HUDEP-2 (cell line): ENCODE measurements around the gene MAML1.
A peak's percentile ranks its signal among the peaks of the same experiment; 100 is the strongest.

Experiments
- DNase-seq, 76 experiments: peaks; one replicate each; lab custom pipeline; 2025; ENCODE audit not compliant: unreplicated experiment in 76 of 76; lab: John Stamatoyannopoulos, UW

The MAML1 gene

DNA sequence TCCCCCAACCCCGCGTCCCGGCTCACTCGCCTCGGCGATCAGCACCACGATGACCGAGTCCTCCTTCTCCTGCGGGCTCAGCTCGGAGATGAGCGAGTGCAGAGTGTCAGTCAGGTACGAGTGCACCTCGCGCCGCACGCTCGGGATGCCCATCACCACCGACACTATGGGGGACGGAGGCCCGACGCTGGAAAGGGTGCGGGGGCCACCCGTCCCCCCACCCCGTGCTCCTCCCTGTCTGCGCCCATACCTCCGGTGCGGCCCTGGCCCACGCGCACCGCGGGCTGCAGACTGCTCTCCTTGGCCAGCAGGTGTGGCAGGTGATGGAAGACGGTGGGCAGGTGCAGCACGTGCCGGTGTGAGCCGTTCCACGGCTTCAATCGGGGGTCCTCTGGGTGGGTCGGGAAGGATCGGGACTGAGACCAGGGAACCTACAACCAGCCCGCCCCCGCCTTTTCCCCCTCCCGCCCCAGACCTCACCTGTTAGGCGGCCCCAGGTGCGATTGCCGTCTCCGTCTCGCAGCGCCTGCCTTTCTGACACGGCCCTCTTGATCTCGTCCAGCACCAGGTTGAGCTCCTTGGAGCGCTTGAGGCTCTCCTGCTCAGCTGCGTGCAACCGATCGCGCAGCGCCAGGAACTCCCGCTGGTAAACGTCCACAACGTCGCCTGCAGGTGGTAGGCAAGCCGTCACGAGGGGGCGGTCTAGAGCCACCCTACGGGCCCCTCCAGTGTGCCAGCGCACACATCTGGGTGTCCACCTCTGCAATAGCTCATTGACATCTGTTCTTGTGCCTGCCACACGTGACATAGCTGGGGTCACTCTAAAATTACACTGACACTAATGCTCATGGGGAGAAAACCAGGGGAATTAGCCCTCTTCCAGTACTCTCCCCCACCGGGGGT is 68.9 kb downstream of the MAML1 start:
- DNase-seq, result peak in 48 of 76 experiments; percentile 11 to 73 (median 48)

DNA sequence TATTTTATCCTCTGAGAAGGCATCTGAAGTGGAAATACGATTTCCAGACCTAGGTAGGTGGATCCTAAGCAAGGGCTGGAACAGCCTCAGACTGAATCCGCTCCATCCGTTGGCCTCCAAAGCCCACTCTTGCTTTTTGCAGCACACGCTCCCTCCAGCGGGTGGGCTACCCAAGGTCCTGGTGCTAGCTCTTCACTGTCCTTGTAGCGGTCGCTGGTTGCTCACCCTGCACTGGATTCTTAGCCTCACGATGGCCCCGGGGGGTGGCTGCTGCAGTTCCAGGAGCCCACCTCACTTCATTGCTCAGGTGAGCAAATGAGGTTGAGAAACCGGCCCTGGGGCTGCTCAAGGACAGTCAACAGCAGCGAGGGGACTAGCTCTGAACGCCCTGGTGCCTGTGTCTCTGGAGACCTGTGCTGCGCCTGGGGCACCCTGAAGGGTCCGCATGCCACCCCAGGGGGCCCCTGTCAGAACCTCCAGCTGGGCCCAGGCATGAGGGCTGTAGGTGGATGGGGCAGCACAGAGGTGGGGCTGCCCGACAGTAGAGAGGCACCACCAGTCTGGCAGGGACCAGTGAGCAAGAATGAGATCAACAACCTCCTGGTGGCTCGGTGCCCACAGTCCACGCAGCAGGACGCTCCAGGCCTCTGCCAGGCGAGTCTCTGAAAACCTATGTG is 69.7 kb downstream of the MAML1 start:
- peak in 7 of 76 experiments; percentile 10 to 60 (median 25) for DNase-seq

DNA sequence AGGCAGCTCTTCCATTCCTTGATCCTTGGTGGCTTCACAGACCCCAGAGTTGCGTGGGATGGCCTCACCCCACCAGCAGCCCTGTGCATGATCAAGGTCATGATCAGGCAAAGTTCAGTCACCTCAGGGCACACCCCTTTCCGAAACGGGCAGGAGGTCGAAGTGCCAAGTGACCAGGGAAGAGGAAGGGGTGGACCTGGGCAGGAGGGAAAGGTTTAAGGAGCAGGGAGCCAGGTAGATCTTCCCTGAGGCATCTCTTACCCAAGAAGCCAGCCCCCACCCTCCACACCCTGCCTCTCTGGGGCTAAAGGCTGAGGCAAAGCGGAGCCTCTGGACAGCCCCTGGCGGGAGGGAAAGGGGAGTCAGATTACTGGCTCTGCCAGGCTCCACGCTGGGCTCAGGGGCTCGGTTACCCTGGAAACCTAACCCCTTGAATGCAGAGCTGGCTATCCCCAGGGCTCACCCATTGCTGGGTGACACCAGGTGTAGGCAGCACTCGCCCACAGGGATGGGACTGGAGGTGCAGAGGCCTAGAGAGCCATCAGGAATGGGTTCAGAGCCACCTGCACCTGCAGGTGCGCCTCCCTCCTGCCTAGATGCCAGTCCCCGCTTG is 70.4 kb downstream of the MAML1 start:
- DNase-seq, result peak in 3 of 76 experiments; percentile 24 to 60 (median 51)

DNA sequence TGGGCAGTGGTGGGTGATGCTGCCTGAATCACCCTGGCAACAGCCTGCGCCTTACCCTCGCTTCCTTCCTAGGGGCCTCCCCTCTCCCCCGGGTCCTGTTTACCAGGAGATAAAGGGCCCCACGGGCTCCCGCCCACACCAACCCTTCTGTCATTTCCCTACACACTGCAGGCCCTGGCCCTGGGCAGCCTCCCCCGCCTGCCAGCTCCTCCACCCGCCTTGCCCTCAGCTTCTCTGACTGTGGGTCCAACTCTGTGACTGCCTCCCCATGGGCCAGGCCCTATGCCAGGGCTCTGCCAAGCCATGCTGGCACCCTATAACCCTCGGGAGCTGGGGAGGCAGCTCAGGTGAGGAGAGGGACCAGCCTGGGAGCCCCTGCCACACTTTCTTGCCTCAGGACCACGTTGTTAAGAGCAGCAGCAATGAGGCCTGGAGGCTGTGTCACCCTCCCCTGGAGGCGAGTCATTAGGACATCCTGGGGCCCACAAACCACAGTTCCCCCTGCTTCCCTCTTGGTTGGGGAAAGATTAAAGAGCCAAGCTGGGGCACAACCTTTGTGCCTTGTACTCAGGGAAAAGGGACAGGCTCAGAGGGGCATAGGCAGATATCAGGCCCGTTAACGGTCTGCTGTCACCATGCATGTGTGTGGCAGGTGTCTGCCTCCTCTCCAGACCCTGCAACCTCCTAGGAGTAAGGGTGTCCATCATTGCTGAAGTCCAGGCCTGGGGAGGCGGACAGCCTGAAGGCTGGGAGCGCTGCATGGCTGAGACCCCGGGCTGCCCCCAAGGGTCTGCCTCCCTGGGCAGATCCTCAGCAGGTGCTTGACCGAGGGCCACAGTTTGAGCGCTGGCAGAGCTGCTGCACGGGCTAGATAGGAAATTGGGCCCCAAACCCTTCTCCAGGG is 71.3 kb downstream of the MAML1 start:
- peak in 74 of 76 experiments; percentile 12 to 92 (median 81) for DNase-seq

DNA sequence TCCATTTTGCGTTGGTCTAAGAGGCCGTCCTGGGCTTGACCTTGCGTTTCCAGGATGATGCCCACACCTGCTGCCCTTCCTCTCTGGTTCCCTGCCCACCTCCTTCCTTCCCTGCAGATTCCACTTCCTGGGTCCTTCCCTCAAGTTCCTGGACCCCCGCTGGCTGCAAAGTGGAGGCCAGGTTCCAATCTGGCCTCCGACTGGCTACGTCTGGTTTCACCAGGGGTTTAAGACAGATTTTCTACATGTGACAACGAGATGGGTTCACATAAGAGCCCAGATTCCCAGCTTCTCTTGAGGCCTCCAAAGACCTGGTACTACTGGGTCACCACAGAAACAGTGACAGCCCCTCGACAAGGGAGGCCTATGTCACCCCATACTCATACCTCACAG is 71.9 kb downstream of the MAML1 start:
- no peak for DNase-seq

DNA sequence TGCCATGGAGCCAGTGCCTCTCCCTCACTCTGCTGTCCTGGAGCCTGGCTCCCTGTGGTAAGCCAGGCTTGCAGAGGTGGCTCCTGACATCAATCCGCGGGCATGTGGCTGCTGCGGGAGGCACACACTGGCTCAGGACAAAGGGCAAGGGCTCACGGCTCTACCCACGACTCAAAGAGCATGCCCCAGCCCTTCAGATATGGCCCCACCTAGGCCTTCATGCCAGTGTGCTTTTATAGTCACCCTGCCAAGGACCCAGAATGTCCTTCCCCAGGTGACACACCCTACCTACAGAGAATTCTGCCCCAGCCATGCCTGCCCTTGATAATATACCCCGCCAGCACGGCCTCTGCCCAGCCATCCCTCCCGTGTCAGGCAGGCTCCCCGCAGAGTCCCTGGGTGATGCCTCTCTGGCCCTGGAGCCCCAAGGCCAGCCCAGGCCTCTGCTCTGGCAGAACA is 72.5 kb downstream of the MAML1 start:
- DNase-seq, result peak in 20 of 76 experiments; percentile 12 to 60 (median 30)

DNA sequence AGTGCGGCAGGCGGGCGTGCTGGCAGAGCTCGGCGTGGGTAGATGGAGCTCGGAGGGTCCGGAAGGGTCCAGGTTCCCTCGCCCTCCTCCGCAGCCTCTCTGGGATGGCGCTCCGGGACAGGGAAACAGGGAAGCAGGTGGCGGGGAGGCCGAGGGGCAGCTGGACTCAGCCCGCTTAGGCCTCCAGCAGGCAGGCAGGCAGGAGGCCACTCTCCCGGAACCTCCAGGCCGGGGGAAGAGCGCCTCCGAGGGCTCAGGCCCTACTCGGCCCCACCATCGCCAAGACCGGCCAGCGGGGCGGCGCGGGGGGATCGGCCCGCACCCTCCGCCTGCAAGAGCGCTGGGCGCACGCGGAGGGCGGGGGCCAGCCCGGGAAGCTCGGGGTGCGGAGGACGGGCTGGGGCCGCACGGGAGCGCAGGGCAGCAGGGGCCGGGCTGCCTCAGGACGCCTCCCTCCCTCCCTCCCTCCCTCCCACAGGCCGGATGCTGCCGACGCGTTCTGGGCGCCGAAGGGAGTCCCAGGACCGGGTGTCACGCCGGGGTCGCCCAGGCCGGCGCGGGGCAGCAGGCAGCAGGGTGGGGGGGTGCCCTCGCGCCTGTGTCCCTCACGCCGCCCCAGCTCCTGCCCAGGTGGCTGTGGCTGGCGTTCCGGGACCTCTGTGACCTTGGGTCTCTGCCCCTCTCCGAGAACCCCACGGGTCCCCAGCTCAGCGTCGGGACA is 73.1 kb downstream of the MAML1 start:
- peak in 14 of 76 experiments; percentile 14 to 68 (median 30) for DNase-seq

DNA sequence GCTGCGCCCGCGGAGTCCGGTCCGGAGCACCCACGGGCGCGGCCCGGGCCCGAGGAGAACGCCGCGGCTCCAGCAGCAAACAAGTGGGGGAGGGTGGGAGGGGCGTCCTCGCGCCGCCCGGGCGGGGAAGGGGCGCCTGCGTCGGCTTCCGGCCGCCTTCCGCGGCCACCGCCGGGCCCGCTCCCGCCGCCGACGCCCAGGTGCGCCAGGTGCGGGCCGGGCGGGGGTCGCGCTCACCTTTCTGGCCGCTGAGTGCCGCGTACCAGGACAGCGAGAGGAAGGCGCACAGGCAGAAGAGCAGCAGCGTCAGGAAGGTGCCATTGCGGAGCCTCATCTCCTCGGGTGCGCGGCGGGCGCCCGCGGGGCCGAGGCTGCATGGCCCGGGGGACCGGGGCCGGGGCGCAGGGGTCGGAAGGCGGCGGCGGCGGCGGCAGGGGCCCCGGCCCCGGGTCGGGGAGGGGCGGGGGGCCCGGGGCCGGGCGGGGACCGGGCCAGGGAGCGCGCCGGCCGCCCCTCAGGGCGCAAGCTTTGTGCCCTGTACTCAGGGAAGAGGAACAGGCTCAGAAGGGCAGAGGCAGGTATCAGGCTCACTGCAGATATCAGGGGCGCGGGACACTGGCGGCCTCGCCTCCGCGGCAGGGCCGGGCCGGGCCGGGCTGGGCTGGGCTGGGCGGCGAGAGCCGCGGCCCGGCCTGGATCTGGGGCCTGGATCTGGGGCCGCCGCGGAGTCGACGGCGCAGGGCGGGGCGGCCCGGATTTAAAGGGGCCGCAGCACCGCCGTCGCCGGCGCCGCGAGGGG is 73.8 kb downstream of the MAML1 start, which contains the start of gene MGAT4B:
Gene MGAT4B, minus strand, starts transcription at position 617 of the 799 bp plus-strand sequence. Its CDS starts 283 bp downstream, at position 334.
- peak in 71 of 76 experiments; percentile 15 to 76 (median 61) for DNase-seq

DNA sequence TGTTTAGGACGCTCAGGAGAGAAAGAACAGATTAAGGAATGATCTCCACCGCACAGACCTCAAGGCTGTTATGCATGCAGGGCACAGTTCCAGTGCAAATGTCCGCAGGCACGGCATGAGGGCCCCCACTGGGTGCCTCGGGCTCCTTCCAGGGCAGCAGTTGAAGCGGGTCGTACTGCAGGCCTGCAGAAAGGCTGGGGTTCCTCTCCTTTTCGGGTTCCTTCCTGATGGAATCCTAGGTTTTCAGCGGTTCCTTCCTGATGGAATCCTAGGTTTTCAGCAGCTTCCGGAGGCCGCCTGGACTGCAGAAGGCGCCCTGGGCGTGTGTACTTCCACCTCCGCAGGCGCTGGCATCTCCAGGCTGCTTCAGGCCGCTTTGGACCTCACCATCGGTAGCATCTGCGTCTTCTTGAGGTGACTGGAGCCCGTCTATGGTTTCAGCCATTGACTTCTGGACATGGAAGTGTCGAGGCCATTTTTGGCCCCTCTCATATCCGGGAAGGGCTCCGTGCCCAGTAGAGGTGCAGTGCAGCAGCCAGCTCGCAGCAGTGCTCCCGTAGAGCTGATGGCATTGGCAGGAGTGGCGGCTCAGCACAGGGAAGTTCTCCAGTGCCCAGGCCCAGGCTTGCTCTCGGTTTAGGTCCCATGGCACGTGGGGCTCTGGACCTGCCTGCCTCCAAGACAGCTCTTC is 79.7 kb downstream of the MAML1 start:
- no peak for DNase-seq

DNA sequence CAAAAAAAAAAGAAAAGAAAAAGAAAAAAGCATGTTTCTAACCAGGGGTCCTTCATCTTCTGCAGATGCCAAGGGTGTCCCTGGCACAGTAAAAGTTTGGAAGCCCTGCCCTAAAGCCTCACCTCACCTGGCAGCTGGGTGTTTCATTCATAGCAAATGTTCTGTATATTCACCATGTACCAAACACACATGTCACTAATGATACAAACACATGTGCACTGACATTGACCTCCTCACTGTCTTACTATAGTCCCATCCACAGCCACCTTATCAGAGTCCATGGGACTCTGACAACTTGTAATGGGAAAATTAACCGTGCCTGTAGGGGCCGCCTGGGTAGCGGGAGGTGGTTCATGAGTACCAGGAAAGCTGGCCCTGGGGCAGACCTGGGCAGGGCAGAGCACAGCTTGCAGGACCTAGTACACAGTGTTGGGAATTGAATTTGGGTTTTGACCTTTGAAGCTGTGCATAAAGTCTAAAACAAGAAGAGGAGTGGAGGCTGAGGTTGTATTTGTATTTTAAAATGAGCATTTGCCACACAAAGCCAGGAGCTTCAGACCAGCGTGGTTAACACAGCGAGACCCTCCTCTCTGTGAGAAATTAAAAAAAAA is 80.5 kb downstream of the MAML1 start:
- DNase-seq, result no peak

DNA sequence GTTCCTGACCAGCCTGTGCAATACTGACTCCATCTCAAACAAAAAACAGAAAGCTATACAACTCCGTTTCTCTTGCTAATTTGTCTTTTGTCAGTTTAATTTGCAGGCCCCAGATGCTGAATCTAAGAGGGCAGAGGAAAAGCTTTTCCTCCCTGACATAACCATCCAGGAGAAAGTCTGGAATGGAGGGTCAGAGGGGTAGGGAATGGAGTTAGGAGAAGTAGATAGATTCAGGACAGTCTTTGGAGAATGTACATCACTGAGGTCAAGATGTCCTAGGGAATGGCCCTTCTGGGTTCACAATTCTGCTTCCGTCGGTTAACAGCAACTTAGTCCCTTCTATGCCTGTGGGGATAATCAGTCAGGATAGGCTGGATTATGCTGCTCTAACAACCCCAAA is 81.5 kb downstream of the MAML1 start:
- no peak for DNase-seq

DNA sequence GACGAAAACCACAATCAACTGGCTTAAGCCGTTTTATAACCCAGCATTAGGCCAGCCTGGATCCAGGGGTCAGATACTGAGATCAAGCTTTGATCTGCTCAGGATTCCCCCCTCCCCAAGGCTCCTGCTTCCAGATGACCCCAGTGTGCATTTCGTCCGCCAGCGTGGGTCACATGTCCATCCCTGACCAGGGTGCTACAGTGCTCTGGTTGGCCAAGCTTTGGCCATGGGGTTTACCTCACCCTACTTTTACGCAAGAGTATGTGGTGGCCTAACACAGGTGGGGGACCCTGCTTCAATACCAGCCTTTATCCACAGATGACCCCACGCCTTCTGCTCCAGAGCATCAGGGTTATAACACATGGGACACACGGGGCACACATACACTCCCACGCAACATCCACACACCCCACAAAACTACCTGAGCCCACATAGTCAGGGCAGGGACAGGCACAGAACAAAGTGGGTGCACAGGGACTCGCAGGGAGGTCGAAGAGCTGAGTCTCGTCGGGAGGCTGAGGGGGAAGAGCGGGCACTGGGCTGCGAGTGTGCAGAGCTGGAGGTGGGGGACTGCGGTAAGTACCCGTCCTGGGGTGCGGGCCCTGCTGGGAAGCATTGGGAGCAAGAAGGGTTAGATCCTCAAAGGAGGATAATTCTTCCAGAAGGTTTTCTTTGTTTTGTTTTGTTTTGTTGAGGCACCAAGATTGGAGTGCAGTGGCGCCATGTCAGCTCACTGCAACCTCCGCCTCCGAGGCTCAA is 83.0 kb downstream of the MAML1 start:
- DNase-seq, result no peak

DNA sequence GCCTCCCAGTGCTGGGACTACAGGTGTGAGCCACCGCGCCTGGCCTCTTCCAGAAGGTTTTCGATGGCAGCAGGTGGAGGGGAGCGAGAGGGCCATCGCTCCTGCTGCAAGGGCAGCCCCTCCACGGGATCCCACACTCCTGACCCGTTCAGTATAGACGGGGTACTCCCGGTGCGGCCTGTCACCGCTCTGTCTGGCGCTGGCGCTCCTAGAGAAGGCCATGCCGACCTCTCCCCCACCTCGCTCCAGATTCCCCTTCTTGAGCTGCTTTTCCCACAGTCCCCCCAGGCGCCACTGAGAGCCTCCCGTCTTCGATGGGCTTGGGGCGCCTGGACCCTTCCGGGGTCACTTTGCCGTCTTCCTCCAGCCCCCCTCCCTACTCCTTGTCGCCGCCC is 83.8 kb downstream of the MAML1 start:
- no peak for DNase-seq

DNA sequence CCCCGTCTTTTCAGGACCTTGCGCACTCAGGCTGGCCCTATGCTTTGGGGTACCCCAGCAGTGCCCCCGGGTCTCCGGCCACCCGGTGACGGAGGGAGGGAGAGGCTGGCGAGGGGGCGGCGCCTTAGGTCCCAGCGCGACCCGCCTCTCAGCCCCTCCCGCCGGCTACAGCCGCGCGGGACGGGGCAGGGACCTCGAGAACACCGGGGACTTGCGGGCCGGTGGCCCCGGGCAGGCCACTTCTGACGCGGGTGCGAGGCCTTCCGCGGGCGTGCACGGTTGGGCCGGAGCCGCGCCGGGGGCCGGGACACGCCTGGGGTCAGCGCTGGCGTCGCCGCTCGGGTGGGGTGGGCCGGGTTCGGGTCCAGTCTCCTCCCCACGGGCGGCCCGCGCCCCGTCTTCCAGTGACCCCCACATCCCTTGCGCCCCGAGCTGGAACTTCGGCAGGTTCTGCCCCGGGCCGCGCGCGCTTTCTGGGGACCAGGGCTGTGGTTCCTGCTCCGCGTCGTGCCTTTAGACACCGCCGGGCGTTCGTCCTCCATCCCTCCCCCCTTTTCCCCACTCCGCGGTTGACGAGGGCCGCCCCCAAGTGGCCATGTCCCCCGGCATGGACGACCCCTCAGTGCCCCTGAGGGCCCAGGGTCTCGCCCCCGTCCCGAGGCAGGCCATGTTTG is 84.3 kb downstream of the MAML1 start:
- no peak for DNase-seq

DNA sequence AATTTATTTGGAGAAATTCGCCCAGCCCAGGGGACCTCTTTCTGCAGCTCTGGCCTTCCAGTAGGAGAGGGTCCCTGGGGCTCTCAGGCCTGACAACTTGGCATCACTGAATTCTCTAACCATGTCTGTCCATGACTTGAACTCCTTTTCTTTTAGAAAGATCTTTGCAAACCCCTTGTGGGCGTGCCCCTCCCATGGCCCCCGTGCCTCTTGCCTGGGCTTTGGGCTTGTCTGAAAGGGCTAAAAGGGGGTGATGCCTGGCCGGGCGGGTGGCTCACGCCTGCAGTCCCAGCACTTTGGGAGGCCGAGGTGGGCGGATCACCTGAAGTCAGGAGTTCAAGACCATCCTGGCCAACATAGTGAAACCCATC is 84.8 kb downstream of the MAML1 start:
- no peak for DNase-seq
